Karpas-422 (cell line): ENCODE measurements around the gene CD28. TPM values are rescaled to one million over a fixed set of nuclear protein-coding genes. Genes with fewer than 3 reads are reported as not detected.
"Not testable (repeated sequence)": the region's sequence is repeated elsewhere in the genome, so short reads cannot be mapped to it uniquely, and the experiment has no call there.

Source experiments
- DNase-seq: peaks from one replicate; pipeline ENCODE4 v3.0.0-alpha.2; 2015
- H2AFZ ChIP-seq: fragments of 200-600 bp; sonication (generic); 2 replicates; pipeline ENCODE4 v1.6.1; 2014; ENCODE audit warnings: antibody characterized with exemption, low read length, mixed read lengths
- H3K27ac ChIP-seq: fragments of 200-600 bp; sonication (generic); 2 replicates; pipeline ENCODE4 v1.5.1; 2014; ENCODE audit warnings: mild to moderate bottlenecking, low read length, moderate library complexity
- H3K27me3 ChIP-seq: fragments of 200-600 bp; sonication (generic); 2 replicates; pipeline ENCODE4 v1.6.1; 2014; ENCODE audit warnings: low read length, mixed read lengths
- H3K36me3 ChIP-seq: fragments of 200-600 bp; sonication (generic); 2 replicates; pipeline ENCODE4 v1.6.1; 2014; ENCODE audit warnings: low read length, mixed read lengths; ENCODE audit not compliant: insufficient read depth
- H3K4me1 ChIP-seq: fragments of 200-600 bp; sonication (generic); 2 replicates; pipeline ENCODE4 v1.6.1; 2014; ENCODE audit warnings: mild to moderate bottlenecking, low read length, mixed read lengths
- H3K4me2 ChIP-seq: fragments of 200-600 bp; sonication (generic); 2 replicates; pipeline ENCODE4 v1.6.1; 2014; ENCODE audit warnings: low read length, low read depth, mild to moderate bottlenecking; ENCODE audit not compliant: poor library complexity, severe bottlenecking
- H3K4me3 ChIP-seq: fragments of 200-600 bp; sonication (generic); 2 replicates; pipeline ENCODE4 v1.5.1; 2014; ENCODE audit warnings: mild to moderate bottlenecking, antibody characterized with exemption, low read length, mixed read lengths
- H3K79me2 ChIP-seq: fragments of 200-600 bp; sonication (generic); 2 replicates; pipeline ENCODE4 v1.6.1; 2014; ENCODE audit warnings: mild to moderate bottlenecking, low read length, mixed read lengths
- H3K9ac ChIP-seq: fragments of 200-600 bp; sonication (generic); 2 replicates; pipeline ENCODE4 v1.6.0; 2014; ENCODE audit warnings: low read length
- H3K9me2 ChIP-seq: fragments of 200-600 bp; sonication (generic), shearing (Covaris generic); replicated peaks from 2 replicates; pipeline ENCODE4 v1.6.0; 2014; ENCODE audit warnings: mild to moderate bottlenecking, low read length, moderate library complexity; ENCODE audit not compliant: insufficient read depth
- H3K9me3 ChIP-seq: fragments of 300-700, 200-600 bp; sonication (generic); 2 replicates; pipeline ENCODE4 v1.6.1; 2014; ENCODE audit warnings: low read length, mixed read lengths
- H4K20me1 ChIP-seq: fragments of 200-600 bp; sonication (generic); 2 replicates; pipeline ENCODE4 v1.6.1; 2014; ENCODE audit warnings: mild to moderate bottlenecking, antibody characterized with exemption, low read length, low read depth; ENCODE audit not compliant: insufficient read depth
- total RNA-seq: library from RNA; depleted of rRNA; stranded (reverse); fragments of >200 nt; shearing (Covaris generic); gene quantifications from 2 replicates; pipeline ENCODE4 v1.2.3, GENCODE V29; 2014; ENCODE audit warnings: low replicate concordance

CD28 gene
- total RNA-seq, 1 experiment from 2014 or later: not detected

GRCh38 chr2:203782262-203782976, 76.0 kb downstream of the CD28 start:
- H3K79me2 ChIP-seq: no peaks in the 10 kb centered on the region
- peak; percentile 73 for DNase-seq
- H3K27me3 ChIP-seq: no peaks in the 10 kb centered on the region
- no peak overlapping the region for H3K4me2 ChIP-seq
- no peaks in the 10 kb centered on the region for H3K9me3 ChIP-seq
- no peak overlapping the region for H3K4me3 ChIP-seq
- no peak overlapping the region for H3K9ac ChIP-seq
- no peaks in the 10 kb centered on the region for H3K9me2 ChIP-seq
- H2AFZ ChIP-seq: no peak overlapping the region
- H4K20me1 ChIP-seq: no peaks in the 10 kb centered on the region
- H3K4me1 ChIP-seq: no peaks in the 10 kb centered on the region
- no peak overlapping the region for H3K27ac ChIP-seq
- H3K36me3 ChIP-seq: no peaks in the 10 kb centered on the region

GRCh38 chr2:203783496-203784203, 77.2 kb downstream of the CD28 start:
- DNase-seq: no peak
- H2AFZ ChIP-seq: no peak overlapping the region
- H3K9me3 ChIP-seq: no peaks in the 10 kb centered on the region
- H3K9ac ChIP-seq: no peak overlapping the region
- H3K36me3 ChIP-seq: no peaks in the 10 kb centered on the region
- H3K27me3 ChIP-seq: no peaks in the 10 kb centered on the region
- H4K20me1 ChIP-seq: 0 out of 2 replicates have a peak, but pooled peaks cover 3% of the 10 kb centered on the region
- no peak overlapping the region for H3K4me2 ChIP-seq
- no peaks in the 10 kb centered on the region for H3K9me2 ChIP-seq
- no peak overlapping the region for H3K4me3 ChIP-seq
- H3K27ac ChIP-seq: no peak overlapping the region
- H3K4me1 ChIP-seq: no peaks in the 10 kb centered on the region
- no peaks in the 10 kb centered on the region for H3K79me2 ChIP-seq

- not testable (repeated sequence) for H3K9ac ChIP-seq, H3K36me3 ChIP-seq, H3K4me2 ChIP-seq, DNase-seq, H3K9me2 ChIP-seq, H3K27ac ChIP-seq, H3K9me3 ChIP-seq, H4K20me1 ChIP-seq, H3K4me1 ChIP-seq, H3K27me3 ChIP-seq, H2AFZ ChIP-seq, H3K79me2 ChIP-seq, H3K4me3 ChIP-seq
Observed at GRCh38 chr2:203784710-203785270, 78.4 kb downstream of the CD28 start.

- not testable (repeated sequence) for H3K27me3 ChIP-seq, H3K9ac ChIP-seq, H3K79me2 ChIP-seq, H3K4me2 ChIP-seq, DNase-seq, H4K20me1 ChIP-seq, H3K9me2 ChIP-seq, H3K36me3 ChIP-seq, H3K9me3 ChIP-seq, H3K4me3 ChIP-seq, H3K27ac ChIP-seq, H3K4me1 ChIP-seq, H2AFZ ChIP-seq
Observed at GRCh38 chr2:203785391-203786110, 79.1 kb downstream of the CD28 start.

- no peak overlapping the region for H3K27ac ChIP-seq
- H3K36me3 ChIP-seq: no peaks in the 10 kb centered on the region
- H3K4me2 ChIP-seq: no peak overlapping the region
- H3K9me3 ChIP-seq: no peaks in the 10 kb centered on the region
- H3K27me3 ChIP-seq: no peaks in the 10 kb centered on the region
- H2AFZ ChIP-seq: no peak overlapping the region
- H4K20me1 ChIP-seq: 0 out of 2 replicates have a peak, but pooled peaks cover 3% of the 10 kb centered on the region
- no peak for DNase-seq
- no peaks in the 10 kb centered on the region for H3K9me2 ChIP-seq
- H3K4me3 ChIP-seq: no peak overlapping the region
- no peak overlapping the region for H3K9ac ChIP-seq
- H3K79me2 ChIP-seq: no peaks in the 10 kb centered on the region
- H3K4me1 ChIP-seq: no peaks in the 10 kb centered on the region
Observed at GRCh38 chr2:203786549-203787351, 80.3 kb downstream of the CD28 start.

GRCh38 chr2:203787979-203788378, 81.5 kb downstream of the CD28 start:
- H3K36me3 ChIP-seq: no peaks in the 10 kb centered on the region
- H3K9me2 ChIP-seq: no peaks in the 10 kb centered on the region
- no peaks in the 10 kb centered on the region for H3K79me2 ChIP-seq
- no peaks in the 10 kb centered on the region for H3K9me3 ChIP-seq
- no peak overlapping the region for H3K27ac ChIP-seq
- no peak overlapping the region for H3K9ac ChIP-seq
- H3K4me3 ChIP-seq: no peak overlapping the region
- H2AFZ ChIP-seq: no peak overlapping the region
- no peaks in the 10 kb centered on the region for H3K4me1 ChIP-seq
- H4K20me1 ChIP-seq: 0 out of 2 replicates have a peak, but pooled peaks cover 3% of the 10 kb centered on the region
- H3K4me2 ChIP-seq: no peak overlapping the region
- H3K27me3 ChIP-seq: no peaks in the 10 kb centered on the region
- no peak for DNase-seq
